ENCODE data around the gene GLMP. TPM values are rescaled to one million over a fixed set of nuclear protein-coding genes. Genes with fewer than 3 reads are reported as not detected.

The GLMP gene
- total RNA-seq, 1 donor from 2014 or later = 104 TPM

DNA sequence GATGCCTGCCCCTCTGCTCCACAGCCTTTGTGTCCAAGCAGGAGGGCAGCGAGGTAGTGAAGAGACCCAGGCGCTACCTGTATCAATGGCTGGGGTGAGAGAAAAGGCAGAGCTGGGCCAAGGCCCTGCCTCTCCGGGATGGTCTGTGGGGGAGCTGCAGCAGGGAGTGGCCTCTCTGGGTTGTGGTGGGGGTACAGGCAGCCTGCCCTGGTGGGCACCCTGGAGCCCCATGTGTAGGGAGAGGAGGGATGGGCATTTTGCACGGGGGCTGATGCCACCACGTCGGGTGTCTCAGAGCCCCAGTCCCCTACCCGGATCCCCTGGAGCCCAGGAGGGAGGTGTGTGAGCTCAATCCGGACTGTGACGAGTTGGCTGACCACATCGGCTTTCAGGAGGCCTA lies 52.7 kb downstream of the GLMP start:
- no peak overlapping the region for H3K4me3 ChIP-seq (ENCODE audit: low read depth, low read length)
- TF ChIP-seq, protein P1, sequence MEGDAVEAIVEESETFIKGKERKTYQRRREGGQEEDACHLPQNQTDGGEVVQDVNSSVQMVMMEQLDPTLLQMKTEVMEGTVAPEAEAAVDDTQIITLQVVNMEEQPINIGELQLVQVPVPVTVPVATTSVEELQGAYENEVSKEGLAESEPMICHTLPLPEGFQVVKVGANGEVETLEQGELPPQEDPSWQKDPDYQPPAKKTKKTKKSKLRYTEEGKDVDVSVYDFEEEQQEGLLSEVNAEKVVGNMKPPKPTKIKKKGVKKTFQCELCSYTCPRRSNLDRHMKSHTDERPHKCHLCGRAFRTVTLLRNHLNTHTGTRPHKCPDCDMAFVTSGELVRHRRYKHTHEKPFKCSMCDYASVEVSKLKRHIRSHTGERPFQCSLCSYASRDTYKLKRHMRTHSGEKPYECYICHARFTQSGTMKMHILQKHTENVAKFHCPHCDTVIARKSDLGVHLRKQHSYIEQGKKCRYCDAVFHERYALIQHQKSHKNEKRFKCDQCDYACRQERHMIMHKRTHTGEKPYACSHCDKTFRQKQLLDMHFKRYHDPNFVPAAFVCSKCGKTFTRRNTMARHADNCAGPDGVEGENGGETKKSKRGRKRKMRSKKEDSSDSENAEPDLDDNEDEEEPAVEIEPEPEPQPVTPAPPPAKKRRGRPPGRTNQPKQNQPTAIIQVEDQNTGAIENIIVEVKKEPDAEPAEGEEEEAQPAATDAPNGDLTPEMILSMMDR (IDR thresholded peaks at IDR 0.05; ENCODE audit: insufficient read depth, low read length, poor library complexity, severe bottlenecking) = no peak
- no peak for DNase-seq (ENCODE audit: low read depth)
- H3K27me3 ChIP-seq (ENCODE audit: control insufficient read depth, insufficient read depth, low read length) = peaks cover 4% of the 10 kb centered on the region
- no peaks in the 10 kb centered on the region for H3K36me3 ChIP-seq (ENCODE audit: control insufficient read depth, insufficient read depth, low read length)

Other genes starting within 250 kb of the GLMP start
- gene UBQLN4, start 241.9 kb downstream of the GLMP start, total RNA-seq = 28.2 and 30.5 TPM in 2 replicates
- gene LAMTOR2, start 240.9 kb downstream of the GLMP start, total RNA-seq = 96.5 and 108 TPM in 2 replicates
- 30.4 and 46.0 TPM in 2 replicates for gene RAB25, start 234.5 kb downstream of the GLMP start, total RNA-seq
- gene MEX3A, start 213.2 kb downstream of the GLMP start, total RNA-seq = 34.5 and 34.6 TPM in 2 replicates
- 251 and 280 TPM in 2 replicates for gene LMNA, start 181.0 kb downstream of the GLMP start, total RNA-seq
- 2.6 and 3.8 TPM in 2 replicates for gene SEMA4A, start 142.1 kb downstream of the GLMP start, total RNA-seq
- gene SLC25A44, start 101.6 kb downstream of the GLMP start, total RNA-seq = 14.4 and 18.2 TPM in 2 replicates
- 81.8 and 83.6 TPM in 2 replicates for gene PMF1, start 82.7 kb downstream of the GLMP start, total RNA-seq
- gene BGLAP, start 53.5 kb downstream of the GLMP start, total RNA-seq = not detected in 2 replicates
- gene PAQR6, start 47.6 kb downstream of the GLMP start, total RNA-seq = 2.5 TPM in 2 replicates
- 84.4 and 88.7 TPM in 2 replicates for gene SMG5, start 12.9 kb downstream of the GLMP start, total RNA-seq
- gene TMEM79, start 11.4 kb downstream of the GLMP start, total RNA-seq = 1.9 and 3.0 TPM in 2 replicates
- gene VHLL, start 3.6 kb upstream of the GLMP start, total RNA-seq = not detected in 2 replicates
- 303 and 382 TPM in 2 replicates for gene CCT3, start 42.6 kb upstream of the GLMP start, total RNA-seq
- 0.25 TPM in 1 of 2 replicates, not detected in the other for gene TSACC, start 42.8 kb upstream of the GLMP start, total RNA-seq
- 0.55 TPM in 1 of 2 replicates, not detected in the other for gene RHBG, start 73.5 kb upstream of the GLMP start, total RNA-seq
- 16.6 and 22.0 TPM in 2 replicates for gene MEF2D, start 205.1 kb upstream of the GLMP start, total RNA-seq